A549 treated with Mapracorat at 1 μM for 4 hours (cell line): Measurements from ENCODE around the gene KCNQ5. TPM values are rescaled to one million over a fixed set of nuclear protein-coding genes. Genes with fewer than 3 reads are reported as not detected.

Source experiments
- total RNA-seq: library from RNA; stranded (reverse); fragments of 200-300 nt; extraction: Qiagen RNA extraction; gene quantifications from 5 replicates; pipeline ENCODE4 v1.2.3, GENCODE V29; 2022

Gene KCNQ5
- 1.2 to 1.7 TPM (median 1.5 TPM) in 5 replicates for total RNA-seq

GRCh38 chr6:72621291-72622093 is at the start of gene KCNQ5:
Gene KCNQ5, plus strand, starts transcription at chr6:72622064.

GRCh38 chr6:73225396-73225795 is 603.5 kb downstream of the KCNQ5 start, which contains the start of gene KHDC1L:
Gene KHDC1L, minus strand, starts transcription at chr6:73225496. Its CDS starts 88 bp downstream, at chr6:73225408.

